Renal cortex interstitium (tissue), 11 donors: ENCODE results near the gene SLC66A2. TPM values are rescaled to one million over a fixed set of nuclear protein-coding genes. Genes with fewer than 3 reads are reported as not detected.
A peak's percentile ranks its signal among the peaks of the same experiment; 100 is the strongest.
"Not testable (repeated sequence)": the region's sequence is repeated elsewhere in the genome, so short reads cannot be mapped to it uniquely, and the experiment has no call there.

Experiments used
- DNase-seq, 11 donors: peaks; one replicate each; pipeline ENCODE4 v3.0.0-alpha.2; 2013; ENCODE audit warnings: low read depth in 9 of 11, low spot score in 4 of 11; ENCODE audit errors: extremely low read depth in 1 of 11
- polyA plus RNA-seq, 3 donors: library from polyadenylated mRNA; unstranded; fragments of 120-200 nt; gene quantifications; one replicate each; pipeline ENCODE4 v1.2.1, GENCODE V29; 2013; ENCODE audit not compliant: insufficient read length in 3 of 3

SLC66A2 gene
- polyA plus RNA-seq, 3 donors: 18.8 to 31.0 (median 29.6) TPM

DNA sequence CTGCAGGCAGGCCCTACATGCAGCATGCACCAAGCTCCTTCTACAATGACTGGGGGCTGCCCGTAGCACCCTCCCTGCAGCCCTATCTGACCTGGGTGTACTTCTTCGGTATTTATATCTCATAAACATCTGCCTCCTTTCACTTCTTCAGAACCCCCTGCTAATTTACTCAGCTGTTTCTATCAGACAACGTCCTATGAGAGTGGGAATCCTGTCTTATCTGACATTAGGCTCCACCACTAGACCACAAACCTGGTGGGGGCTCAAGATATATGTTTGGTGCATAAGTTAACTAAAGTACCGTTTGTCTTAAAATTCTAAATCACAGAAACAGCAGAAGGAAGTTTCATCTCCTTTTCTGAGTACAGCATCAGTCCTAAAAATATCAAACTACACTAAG is 23.6 kb upstream of the SLC66A2 start:
- DNase-seq: no peak

DNA sequence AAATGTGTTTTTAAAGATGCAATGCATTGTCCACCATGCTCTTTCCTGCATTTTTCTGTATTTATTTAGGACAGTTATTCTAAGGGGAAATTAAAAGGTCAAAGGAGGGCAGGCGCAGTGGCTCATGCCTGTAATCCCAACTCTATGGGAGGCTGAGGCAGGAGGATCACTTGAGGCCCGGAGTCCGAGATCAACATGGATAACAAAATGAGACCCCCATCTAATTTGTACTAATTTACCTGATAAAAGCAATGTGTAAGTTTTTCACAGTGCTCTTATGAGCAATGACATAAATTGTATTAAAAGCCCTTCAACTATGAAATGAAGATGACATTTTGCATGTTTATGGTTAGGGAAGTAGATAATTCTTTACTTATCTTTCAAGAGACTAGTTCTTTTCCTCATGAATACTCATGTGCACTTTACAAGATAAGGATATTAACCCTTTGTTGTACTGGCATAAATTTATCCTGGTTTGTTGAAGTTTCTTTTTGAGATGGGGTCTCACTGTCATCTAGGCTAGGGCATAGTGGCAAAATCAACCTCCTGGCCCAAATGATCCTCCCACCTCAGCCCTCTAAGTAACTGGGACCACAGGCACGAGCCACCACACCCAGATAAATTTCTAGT is 22.7 kb upstream of the SLC66A2 start:
- DNase-seq: no peak

DNA sequence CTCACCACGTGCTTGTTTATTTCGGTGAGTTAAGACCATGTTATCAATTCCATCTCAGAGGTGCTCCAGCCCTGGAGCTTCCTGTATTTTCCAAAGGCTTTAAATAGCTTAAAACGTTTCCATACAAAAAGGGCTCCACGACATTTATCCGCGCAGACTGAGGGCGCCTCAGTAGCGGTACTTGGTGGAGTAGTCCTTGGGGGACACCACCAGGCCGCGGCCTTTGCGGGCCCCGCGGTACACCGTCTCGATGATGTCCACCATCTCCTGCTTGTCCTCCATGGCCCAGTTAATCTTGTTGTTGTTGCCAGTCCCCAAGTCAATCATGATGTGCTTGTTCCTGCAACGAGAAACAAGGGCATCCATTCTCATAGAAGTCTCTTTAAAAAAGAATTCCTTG is 22.1 kb upstream of the SLC66A2 start:
- DNase-seq: no peak

DNA sequence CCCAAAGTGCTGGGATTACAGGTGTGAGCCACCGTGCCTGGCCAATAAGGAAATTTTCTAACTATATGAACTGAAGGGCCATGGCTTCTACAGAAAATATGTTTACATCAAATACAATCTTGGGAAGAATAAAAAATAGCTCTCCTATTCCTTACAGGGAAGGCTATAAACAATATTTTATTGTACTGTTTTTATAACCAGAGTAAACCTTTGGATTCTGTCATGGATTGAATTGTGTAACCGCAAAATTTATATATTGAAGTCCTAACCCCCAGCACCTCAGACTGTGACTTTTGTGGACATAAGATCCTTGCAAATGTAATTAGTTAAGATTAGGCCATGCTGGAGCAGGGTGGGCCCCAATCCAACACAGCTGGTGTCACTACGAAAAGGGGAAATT is 21.3 kb upstream of the SLC66A2 start:
- DNase-seq: no peak

DNA sequence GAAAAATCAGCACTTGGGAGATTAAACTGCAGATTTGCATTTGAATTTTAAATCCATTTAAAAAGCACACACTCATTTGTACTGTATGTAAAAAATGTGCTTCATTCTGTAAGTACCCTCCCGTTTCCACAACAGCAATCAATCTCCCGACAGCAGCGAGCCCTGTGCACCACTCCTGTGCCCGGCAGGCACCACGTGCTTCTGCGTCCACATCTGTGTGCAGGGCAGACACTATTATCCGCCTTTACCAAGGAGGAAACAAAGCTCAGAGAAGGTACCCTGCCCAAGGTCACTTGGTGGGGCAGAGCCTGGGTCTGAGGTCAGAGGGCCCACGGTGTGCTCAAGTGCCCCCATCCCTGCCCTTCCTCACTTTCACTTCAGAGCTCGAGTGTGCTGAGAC is 20.5 kb upstream of the SLC66A2 start:
- DNase-seq: no peak

DNA sequence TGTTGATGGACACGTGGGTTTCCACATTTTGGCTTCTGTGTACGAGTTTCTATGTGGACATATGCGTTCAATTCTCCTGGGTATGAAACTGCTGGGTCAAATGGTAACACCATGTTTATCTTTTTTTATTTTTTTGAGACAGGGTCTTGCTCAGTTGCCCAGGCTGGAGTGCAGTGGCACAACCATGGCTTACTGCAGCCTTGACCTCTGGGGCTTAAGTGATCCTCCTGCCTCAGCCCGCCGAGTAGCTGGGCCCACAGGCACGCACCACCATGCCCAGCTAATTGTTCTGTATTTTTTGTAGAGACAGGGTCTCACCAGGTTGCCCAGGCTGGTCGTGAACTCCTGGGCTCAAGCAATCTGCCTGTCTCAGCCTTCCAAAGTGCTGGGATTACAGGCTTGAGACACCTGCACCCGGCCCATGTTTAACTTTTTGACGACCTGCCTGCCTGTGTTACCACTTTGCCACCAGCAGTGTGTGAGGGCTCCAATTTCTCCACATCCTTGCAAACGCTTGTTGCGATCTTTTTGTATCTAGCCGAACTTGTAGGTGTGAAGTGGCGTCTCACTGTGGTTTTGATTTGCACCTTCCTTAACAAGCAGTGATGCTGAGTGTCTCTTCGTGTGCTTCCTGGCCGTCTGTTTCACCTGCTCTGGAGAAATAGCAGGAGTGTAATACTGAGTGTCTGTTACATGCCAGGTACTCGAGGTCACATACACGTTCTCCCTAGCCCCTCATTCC is 19.9 kb upstream of the SLC66A2 start:
- DNase-seq: no peak

DNA sequence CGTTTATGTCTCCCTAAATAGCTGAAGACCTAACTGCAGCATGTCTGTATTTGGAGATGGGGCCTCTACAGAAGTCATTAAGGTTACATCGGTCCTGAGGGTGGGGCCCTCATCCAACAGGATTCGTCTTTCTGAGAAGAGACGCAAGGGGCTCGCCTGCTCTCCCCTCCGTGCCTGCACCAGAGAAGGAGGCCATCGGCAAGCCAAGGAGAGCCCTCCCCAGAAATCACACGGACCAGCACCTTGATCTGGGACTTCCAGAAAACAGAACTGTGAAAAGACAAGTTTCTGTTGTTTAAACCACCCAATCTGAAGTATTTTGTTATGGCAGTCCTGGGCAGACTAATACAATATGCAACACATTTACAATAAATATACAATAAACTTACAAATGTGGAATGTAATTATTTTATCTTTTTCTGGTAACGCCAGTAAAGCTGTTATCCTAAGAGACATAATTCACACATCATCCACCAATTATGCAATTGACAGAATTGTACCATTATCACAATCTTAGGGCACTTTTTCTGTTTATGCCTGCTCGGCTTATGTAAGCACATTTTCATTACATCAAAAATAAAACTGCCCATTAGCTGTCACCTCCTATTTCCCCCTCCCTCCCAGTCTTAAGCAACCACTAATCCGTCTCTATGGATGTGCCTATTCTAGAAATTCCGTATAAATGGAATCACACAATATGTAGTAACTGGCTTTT is 19.1 kb upstream of the SLC66A2 start:
- DNase-seq: no peak

DNA sequence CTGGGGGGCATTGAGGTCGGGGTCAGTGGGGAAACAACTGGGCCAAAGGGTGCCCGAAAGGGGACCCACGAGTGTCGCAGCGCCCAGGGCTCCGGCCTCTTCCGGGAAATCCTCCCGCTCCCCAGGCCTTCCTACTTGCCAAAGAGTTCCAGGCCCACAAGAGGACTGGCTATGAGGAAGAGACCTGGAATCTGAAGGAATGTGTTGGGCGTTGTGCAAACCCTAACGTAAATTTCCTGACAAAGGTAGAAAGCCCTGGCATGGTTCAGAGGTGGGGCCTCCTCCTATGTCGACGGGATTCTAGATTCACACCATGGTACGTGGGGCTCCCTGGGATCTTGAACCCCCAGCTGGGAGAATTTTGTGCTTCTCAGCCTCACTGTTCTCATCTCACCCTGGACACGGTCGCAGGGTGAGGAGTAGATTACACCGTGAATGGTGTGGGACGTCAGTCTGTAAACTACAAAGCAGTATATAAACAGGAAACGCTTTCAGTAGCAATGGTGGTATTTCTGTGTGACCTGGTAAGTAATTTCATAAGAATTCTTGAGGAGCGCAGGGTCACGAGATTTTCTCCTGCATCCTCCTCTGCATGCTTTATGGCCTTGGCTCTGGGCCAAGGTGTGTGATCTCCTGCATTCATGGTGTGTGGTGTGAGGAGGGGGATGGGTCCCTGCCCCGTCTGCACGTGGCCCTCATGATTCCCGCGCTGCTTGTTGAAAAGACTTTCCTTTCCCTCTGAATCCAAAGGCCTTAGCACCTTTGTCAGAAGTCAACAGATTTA is 13.9 kb upstream of the SLC66A2 start:
- peak in 5 of 11 donors; percentile 38 to 69 (median 44) for DNase-seq

DNA sequence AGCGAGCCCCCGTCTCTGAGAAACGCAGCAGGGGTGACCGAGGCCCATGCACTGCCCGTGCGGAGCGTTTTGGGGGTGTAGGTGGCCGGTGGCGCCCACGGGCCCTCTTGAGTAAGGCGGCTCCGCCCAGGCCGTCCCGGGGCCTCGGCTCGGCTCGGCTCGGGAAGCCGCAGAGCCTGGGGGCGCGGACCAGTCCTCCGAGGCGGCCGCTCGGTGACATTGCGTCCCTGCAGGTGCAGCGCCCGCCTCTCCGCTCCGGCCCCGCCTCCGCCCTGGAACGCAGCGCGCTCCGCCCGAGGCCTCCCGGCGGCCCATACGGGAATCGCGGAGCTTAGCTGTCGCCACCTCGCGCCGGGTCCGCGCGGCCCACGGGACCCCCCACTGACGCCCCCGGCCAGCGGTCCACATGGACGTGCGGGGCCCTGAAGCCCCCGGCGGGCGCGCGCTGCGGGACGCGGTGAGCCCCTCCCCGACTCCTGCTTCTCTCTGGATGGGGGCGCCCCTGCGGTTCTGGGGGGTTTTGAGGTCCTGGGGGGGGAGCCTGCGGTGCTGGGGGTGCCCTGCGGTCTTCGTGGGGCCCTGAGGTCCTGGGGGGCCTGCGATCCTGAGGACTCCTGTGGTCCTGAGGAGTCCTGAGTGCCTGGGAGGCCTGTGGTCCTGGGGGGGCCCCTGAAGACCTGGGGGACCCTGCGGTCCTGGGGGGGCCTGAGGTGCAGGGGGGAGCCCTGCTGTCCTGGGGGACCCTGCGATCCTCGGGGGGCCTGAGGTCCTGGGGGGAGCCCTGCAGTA is 13.1 kb upstream of the SLC66A2 start, which contains the start of gene HSBP1L1:
TSS of gene HSBP1L1 (plus strand) at position 314 of the 789 bp plus-strand sequence. CDS start at position 407, 93 bp downstream.
- DNase-seq: peak in 6 of 11 donors; percentile 44 to 57 (median 49)

DNA sequence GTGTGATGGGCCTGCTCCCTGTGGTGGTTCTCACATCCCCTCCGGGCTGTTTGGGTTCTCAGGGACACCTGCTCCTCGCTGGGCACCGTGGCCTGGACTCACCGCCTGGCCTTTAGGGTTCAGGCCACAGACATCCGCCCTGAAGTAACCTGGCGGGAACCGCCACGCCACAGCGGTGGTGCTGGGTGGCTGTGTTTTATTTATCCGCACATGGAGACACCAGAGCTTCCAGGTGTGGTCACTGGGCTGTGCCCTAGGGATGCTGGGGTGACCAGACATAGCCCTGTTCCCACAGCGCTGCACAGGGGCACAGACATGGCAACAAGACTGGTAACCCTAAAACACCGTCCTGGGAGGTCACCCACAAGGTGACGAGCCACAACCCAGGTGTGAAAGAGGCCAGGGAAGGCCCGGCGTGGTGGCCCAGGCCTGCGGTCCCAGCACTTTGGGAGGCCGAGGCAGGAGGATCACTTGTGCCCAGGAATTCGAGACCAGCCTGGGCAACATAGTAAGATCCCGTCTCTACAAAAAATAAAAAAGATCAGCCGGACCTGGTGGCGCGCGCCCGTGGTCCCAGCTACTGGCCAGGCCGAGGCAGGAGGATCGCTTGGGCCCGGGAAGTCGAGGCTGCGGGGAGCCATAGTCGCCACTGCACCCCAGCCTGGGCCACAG is 12.3 kb upstream of the SLC66A2 start:
- DNase-seq: no peak

DNA sequence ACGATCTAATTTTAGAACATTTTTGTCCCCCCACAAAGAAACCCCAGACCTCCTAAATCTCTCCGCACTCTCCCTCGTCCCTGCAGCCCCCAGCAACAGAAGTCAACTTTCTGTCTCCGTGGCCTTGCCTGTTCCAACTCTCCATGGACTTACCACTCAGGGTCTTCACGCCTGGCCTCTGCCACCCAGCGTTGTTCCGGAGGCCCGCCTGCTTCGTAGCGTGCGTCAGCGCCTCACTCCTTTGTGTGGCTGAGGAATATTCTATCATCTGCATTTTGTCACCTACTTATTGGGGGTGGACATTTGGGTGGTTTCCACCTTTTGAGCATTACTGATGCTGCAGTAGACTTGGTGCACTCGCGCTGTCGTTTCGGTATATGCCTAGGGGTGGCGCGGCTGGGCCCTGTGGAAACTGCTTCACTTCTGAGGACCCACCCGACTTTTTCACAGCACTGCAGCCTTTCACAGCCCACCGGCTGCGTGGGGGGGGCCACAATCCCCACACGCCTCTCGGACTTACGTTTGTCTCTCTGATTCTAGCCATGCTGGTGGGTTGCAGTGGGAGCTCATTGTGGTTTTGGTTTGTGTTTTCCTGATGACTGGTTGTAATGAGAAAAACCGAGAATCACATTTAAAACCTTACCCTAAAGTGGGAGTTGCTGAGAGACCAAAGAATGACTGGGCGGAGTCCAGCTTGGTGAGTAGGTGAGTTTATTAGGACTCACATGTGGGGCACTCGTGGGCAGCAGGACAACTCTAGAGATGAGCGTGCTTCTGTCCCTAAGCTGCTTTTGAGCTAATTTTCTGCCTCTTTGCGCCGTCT is 11.6 kb upstream of the SLC66A2 start:
- DNase-seq: no peak

DNA sequence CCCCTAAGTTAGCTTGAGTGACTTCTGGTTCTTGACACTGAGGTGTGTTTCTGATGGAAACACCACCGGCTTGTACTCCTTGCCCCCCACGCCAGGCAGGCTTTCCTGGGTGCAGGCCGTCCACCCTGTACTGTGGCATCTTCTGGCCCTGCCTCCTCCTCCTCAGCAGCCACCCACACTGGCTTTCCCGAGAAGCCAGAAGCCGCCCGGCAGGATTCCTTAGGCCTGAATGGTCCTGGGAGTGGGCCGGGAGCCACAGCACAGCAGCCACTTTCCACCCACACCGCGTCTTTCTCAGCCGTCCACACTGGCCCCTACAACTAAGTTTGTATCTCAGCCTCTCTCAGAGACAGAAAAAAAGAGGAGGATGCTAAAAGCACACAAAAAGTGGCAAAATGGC is 10.9 kb upstream of the SLC66A2 start:
- no peak for DNase-seq

DNA sequence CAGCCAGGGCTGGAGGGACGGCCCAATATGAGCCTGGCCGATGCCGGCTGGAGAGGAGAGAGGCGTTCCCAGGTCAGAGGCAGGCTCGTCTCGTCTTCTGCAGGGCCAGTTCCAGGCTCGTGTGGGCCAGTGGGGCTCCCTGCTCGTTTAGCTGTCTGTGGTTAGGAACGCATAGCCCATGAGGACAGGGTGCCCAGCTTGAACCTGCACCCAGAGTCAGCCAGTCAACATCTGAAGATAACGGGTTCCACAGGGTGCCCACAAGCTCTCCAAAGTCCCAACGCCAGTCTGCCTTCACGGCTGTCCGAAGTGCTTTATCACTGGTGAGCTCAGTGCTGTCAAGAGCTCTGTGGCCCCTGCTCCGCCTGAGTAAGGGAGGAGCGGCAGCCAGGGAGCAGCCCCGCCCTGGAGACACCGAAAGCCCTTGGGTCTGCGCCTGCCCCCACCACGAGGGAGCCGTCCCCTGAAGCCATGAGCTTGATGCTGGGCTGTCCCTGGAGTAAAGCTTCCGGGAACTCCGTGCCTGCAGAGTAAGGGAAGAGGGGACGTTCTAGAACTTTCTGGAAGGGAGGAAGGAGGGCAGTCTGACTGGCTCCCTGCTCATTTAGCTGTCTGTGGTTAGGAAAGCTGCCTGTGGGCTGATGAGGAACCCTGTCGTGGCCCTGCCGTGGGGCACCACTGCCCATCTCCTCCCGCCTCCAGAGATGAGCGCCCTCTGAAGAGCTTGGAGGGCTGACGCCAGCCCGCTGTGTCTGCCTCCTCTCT is 10.3 kb upstream of the SLC66A2 start:
- no peak for DNase-seq

DNA sequence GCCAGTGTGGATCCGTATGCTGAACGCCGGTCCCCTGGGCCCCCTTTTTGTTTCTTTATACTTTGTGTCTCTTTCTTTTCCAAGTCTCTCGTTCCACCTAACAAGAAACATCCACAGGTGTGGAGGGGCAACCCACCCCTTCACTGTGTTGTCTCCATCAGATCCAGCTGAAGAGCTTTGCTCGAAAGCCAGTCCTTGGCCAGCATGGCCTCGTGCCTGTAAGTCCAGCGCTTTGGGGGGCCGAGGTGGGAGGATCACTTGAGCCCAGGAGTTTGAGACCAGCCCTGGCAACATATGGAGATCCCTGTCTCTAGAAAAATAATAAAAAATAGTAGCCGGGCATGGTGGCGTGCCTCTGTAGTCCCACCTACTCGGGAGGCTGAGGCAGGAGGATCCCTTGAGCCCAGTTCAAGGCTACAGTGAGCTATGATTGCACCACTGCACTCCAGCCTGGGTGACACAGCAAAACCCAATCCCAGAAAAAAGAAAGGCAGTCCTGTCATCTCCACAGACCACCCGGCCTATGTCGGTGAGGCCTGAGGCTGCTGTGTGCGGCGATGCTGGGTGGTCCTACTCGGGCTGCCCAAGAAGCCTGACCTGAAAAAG is 9.6 kb upstream of the SLC66A2 start:
- no peak for DNase-seq

DNA sequence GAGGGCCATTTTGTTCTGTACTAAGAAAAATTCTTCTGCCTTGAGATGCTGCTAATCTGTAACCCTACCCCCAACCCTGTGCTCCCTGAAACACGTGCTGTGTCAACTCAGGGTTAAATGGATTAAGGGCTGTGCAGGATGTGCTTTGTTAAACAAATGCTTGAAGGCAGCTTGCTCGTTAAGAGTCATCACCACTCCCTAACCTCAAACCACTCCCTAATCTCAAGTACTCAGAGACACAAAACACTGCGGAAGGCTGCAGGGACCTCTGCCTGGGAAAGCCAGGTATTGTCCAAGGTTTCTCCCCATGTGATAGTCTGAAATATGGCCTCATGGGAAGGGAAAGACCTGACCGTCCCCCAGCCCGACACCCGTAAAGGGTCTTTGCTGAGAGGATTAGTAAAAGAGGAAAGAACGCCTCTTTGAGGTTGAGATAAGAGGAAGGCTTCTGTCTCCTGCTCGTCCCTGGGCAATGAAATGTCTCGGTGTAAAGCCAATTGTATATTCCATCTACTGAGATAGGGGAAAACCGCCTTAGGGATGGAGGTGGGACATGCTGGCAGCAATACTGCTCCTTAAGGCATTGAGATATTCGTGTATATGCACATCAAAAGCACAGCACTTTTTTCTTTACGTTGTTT is 8.8 kb upstream of the SLC66A2 start:
- not testable (repeated sequence) for DNase-seq

DNA sequence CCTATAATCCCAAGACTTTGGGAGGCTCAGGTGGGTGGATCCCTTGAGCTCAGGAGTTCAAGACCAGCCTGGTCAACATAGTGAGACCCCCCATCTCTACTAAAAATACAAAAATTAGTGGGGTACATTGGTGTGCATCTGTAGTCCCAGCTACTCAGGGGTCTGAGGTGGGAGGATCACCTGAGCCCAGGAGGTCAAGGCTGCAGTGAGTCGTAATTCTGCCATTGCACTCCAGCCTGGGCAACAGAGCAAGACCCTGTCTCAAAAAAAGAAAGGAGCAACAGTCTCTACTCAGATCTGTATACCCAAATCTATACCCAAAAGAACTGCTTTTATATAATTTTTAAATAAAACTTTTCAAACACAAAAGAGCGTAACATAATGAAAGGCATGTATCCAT is 7.5 kb upstream of the SLC66A2 start:
- DNase-seq: no peak
